ENCODE measurements around the gene SLC7A7.

GRCh38 chr14:22835505-22835904 lies 20.3 kb upstream of the SLC7A7 start:
- no peak for TF ChIP-seq CTCF (IDR thresholded peaks at IDR 0.05 in 4 of 5, conservative IDR thresholded peaks at IDR 0.05 in 1 of 5)
- TF ChIP-seq POLR2A (IDR thresholded peaks at IDR 0.05), result no peak

Measured in gastrocnemius medialis (tissue), 4 donors.